Measurements from ENCODE around the gene HERPUD1. TPM values are rescaled to one million over a fixed set of nuclear protein-coding genes. Genes with fewer than 3 reads are reported as not detected.

The HERPUD1 gene
- total and polyA plus RNA-seq, 2 of the 13 experiments (the other 11 are each of a cell fraction or from before 2014, with no cell fraction given): 96.2 to 323 TPM

DNA sequence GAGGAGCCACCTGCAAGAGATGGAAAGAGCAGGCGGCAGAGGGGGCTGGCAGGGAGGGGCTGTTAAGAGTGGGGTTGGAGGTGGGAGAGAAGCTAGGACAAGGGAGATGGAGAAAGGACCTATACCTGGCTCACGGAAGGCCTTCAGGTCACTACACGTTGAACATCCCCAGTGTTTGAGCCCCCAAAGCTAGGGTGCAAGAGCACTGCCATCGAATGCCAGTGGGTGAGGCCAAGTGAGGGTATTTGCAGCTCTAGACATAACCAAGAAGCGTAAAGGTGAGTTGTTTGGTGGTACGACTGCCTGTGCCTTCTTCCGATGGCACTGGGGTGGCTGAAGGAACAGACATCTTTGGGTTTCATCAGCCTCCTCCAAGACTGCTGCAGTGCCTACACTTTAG is 17.0 kb upstream of the HERPUD1 start:
- no peak overlapping the region for H2AFZ ChIP-seq (ENCODE audit: low read length)
- in situ Hi-C loops (cut with HindIII; ENCODE audit: extremely low pct_ligation_motif_present, low pct_unique_long_range_greater_than_20kb) (no loop called here), intact Hi-C loops (cut with micrococcal nuclease; ENCODE audit: unreplicated experiment) (no loop called here)
- FAIRE-seq (no peak), ATAC-seq (no peak), DNase-seq (ENCODE audit: low spot score) (no peak)
- peaks cover 0 to 7% of the 10 kb centered on the region in 2 experiments; a peak in 2 of 5 replicates for H3K27me3 ChIP-seq (ENCODE audit: control insufficient read depth in 1 of 2, insufficient read depth in 2 of 2, low read length in 2 of 2)
- H3K79me2 ChIP-seq (ENCODE audit: insufficient read depth, low read length): no peaks in the 10 kb centered on the region
- H3K9me3 ChIP-seq (ENCODE audit: low read length): no peaks in the 10 kb centered on the region
- WGBS (ENCODE audit: low lambda C conversion rate): 73% methylated on average over 7 of the region's 7 CpGs
- no peaks in the 10 kb centered on the region for H3K36me3 ChIP-seq (replicated peaks in 1 of 2; ENCODE audit: control insufficient read depth in 1 of 2, insufficient read depth in 2 of 2, low read length in 2 of 2)
- BruUV-seq (replicated peaks): no TSS peak
- H3K27ac ChIP-seq (ENCODE audit: extremely low read length, insufficient read depth, low read length): no peak overlapping the region
- TF ChIP-seq DNMT1 (CRISPR knock-in tag; IDR thresholded peaks at IDR 0.05) (no peak), ZNF572 (CRISPR knock-in tag; IDR thresholded peaks at IDR 0.05) (no peak), ZSCAN31 (CRISPR knock-in tag; IDR thresholded peaks at IDR 0.05; ENCODE audit: low read depth) (no peak), GABPB1 (CRISPR knock-in tag; IDR thresholded peaks at IDR 0.05) (no peak), AGO1 (IDR thresholded peaks at IDR 0.05; ENCODE audit: low read depth, low read length, poor library complexity, severe bottlenecking) (no peak), MED8 (CRISPR knock-in tag; IDR thresholded peaks at IDR 0.05; ENCODE audit: insufficient replicate concordance) (no peak), SMC3 (IDR thresholded peaks at IDR 0.05; ENCODE audit: low read length) (no peak), KDM1A (CRISPR knock-in tag; IDR thresholded peaks at IDR 0.05) (no peak)
- TF ChIP-seq, protein P1, sequence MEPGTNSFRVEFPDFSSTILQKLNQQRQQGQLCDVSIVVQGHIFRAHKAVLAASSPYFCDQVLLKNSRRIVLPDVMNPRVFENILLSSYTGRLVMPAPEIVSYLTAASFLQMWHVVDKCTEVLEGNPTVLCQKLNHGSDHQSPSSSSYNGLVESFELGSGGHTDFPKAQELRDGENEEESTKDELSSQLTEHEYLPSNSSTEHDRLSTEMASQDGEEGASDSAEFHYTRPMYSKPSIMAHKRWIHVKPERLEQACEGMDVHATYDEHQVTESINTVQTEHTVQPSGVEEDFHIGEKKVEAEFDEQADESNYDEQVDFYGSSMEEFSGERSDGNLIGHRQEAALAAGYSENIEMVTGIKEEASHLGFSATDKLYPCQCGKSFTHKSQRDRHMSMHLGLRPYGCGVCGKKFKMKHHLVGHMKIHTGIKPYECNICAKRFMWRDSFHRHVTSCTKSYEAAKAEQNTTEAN (CRISPR knock-in tag; conservative IDR thresholded peaks at IDR 0.05): no peak
- CTCF ChIA-PET (ENCODE audit: low intra/inter-chr PET ratio, low total read pairs): no interaction called here
- H3K4me2 ChIP-seq (ENCODE audit: low read depth, low read length): no peak overlapping the region
- no peak overlapping the region for H3K4me3 ChIP-seq (replicated peaks in 1 of 3; ENCODE audit: insufficient read depth in 1 of 3, low read depth in 2 of 3, low read length in 3 of 3)
- POLR2A ChIA-PET: interaction anchor here (1.7 kb wide), 1 partner anchor 16 kb away, joined by 11 read pairs; the partner anchor contains the start of gene HERPUD1
- no peaks in the 10 kb centered on the region for H4K20me1 ChIP-seq (ENCODE audit: insufficient read depth, low read length)
- H3K9ac ChIP-seq (ENCODE audit: insufficient read depth, low read depth, low read length): no peak overlapping the region
- peaks cover 86% of the 10 kb centered on the region for H3K4me1 ChIP-seq (ENCODE audit: insufficient read depth, low read length)
